AG04449 (cell line): Measurements from ENCODE around the gene GRAPL.
"Not testable (repeated sequence)": the region's sequence is repeated elsewhere in the genome, so short reads cannot be mapped to it uniquely, and the experiment has no call there.

ENCODE experiments used
- CTCF ChIA-PET: fragments of 350-600 bp; formaldehyde crosslinking; extraction: SDS; loops from one replicate; lab custom pipeline; 2021; ENCODE audit warnings: antibody characterized with exemption; lab: Yijun Ruan, JAX
- POLR2A ChIA-PET: fragments of 400-600, 350-600 bp; formaldehyde crosslinking; extraction: SDS; loops from one replicate; lab custom pipeline; 2020; ENCODE audit warnings: antibody characterized with exemption, inconsistent platforms; lab: Yijun Ruan, JAX
- DNase-seq: peaks from one replicate; pipeline ENCODE4 v3.0.0-alpha.2; 2010; ENCODE audit warnings: low read depth, low spot score
- H3K4me3 ChIP-seq: 2 replicates; pipeline ENCODE4 v1.5.1; 2011; ENCODE audit warnings: low read depth, mild to moderate bottlenecking, control low read depth, low read length

Gene GRAPL

DNA sequence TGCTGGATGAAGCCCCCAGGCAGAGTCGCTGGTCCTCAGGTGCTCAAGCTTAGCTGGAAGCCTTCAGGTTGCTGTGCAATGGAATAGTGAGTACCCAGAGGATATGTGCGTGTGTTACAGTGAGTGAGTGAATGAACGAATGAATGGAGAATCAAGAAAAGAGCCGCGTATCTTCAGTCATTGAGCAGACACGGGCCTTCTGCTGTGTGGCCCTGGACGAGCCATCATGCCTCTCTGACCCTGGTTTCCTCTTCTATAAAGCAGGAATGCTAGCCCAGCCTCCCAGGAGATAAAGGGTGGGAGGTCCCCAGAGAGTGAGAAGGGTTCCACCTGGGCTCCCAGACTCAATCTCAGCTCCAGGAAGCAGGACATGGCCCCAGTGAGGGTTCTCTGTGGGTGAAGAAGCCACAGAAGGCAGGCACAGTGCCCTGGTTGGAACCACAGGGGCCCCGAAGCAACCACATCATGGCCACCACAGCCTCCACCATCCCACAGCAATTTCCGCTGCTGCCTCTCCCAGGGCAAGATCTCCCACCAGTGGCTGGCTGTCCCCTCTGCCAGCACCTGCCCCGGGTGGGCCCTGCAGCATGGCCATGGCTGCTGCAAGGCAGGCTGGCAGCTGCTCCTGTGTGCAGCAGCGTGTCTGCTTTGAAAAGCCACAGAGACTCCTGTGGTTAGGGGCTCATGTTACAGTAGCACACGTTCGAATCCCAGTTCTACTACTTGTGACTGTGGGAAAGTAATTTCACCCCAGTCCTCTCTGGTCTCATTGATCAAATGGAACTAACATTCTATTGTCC is 34.1 kb downstream of the GRAPL start:
- H3K4me3 ChIP-seq, DNase-seq, CTCF ChIA-PET, POLR2A ChIA-PET: not testable (repeated sequence)

DNA sequence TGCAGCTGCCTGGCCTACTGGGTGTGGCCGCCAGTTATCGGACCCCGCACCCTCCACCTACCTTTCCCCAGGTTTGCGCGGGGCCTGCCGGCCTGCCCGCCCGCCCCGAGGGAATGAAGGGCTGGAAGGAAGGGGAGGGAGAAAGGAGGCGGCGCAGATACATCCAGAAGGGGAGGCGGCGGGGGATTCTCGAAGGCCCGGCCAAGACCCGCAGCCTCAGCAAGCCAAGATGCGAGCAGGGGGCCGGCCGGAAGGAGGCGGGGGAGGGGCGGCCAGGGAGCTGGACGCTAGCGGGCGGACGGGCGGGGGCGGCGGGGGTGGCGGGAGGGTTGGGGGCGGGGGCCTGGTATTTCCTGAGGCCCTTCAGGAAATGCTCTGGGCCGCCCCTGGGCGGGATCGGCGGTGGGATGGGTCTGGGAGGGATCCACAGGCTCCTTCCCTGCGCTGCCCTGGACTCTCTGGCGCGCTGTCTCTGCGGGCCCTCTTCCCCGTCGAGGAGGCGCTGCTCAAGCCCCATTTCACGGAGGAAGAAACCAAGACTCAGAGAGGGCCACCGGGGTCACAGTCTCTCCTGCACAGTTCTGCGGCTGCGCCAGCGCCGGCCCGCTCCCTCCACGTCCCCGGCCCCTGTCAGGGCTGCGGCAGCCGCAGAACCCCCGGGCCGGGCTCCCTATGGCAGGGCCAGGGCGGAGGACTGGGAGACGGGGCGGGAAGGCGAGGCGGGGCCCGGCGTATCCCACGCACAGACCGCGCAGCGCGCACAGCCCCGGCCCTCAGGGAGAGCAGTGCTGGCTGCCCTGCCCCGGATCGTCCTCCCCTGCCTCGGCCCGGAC is 35.2 kb downstream of the GRAPL start:
- DNase-seq, H3K4me3 ChIP-seq, POLR2A ChIA-PET, CTCF ChIA-PET: not testable (repeated sequence)

DNA sequence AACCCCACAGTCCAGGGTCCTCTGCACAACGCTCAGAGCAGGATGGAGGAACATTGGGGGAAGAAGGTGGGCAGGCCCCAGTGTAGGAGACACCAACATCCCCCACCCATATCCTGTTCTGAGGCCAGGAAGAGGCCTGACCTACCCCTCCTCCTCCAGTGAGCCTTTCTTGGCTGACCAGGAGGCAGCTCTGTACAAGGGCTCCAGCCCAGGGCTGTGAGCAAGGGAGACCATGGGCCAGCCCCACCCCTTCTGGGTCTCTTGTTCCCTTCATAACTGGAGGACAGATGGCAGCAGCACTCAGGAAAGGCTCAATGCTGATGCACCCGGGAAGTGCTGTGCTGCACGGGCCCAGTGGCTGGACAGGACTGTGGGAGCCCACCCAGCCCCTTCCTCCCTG is 47.0 kb downstream of the GRAPL start:
- H3K4me3 ChIP-seq, POLR2A ChIA-PET, DNase-seq, CTCF ChIA-PET: not testable (repeated sequence)

DNA sequence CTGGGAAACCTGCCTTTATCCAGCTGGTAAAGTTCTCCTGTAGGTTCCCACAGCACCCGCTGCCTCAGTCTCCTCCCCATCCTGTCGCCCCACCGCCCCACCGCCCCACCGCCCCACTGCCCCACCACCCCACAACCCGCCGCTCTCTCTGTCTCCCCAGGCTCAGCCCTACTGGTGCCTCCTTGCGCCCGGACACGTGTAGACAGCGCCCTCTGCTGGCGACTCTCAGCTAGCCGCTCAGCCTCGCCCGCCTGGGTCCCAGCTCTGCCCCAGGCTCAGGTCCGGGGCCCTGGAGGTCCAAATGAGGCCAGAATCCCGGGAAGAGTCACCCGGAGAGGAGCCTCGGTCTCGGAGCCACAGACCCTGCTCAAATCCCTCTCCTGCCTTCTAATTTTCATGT is 48.0 kb downstream of the GRAPL start:
- DNase-seq, CTCF ChIA-PET, H3K4me3 ChIP-seq, POLR2A ChIA-PET: not testable (repeated sequence)

DNA sequence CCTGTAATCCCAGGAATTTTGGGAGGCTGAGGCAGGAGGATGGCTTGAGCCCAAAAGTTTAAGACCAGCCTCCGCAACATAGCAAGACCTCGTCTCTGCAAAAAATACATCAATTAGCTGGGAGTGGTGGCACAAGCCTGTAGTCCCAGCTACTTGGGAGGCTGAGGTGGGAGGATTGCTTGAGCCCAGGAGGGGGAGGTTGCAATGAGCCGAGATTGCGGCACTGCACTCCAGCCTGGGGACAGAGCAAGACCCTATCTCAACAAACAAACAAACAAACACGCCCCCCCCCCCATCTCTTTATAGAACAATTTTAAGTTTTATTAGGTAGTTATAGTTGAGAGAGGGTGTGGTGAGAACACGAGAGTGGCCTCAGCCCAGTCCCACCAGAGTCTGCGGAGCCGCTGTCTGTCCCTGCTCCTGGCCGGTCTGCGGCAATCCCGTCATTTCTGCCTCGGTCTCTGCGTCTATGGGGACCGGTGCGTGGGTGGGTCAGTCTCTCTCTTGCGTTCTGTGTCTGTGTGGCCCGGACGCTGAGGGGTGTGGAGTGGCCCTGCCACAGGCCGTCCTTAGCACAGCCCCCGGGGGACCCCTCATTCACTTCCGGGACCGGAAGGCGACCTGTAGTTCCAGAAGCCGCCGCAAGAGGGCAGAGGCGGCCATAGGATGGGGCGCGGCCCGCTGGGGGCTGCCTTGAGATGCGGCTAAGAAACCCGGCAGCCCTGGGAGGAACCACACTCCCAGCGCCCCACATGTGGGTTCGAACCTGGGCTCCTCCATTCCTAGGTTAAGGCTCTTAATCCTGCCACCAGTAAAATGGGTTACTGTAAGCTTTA is 53.9 kb downstream of the GRAPL start:
- H3K4me3 ChIP-seq, CTCF ChIA-PET, DNase-seq, POLR2A ChIA-PET: not testable (repeated sequence)

DNA sequence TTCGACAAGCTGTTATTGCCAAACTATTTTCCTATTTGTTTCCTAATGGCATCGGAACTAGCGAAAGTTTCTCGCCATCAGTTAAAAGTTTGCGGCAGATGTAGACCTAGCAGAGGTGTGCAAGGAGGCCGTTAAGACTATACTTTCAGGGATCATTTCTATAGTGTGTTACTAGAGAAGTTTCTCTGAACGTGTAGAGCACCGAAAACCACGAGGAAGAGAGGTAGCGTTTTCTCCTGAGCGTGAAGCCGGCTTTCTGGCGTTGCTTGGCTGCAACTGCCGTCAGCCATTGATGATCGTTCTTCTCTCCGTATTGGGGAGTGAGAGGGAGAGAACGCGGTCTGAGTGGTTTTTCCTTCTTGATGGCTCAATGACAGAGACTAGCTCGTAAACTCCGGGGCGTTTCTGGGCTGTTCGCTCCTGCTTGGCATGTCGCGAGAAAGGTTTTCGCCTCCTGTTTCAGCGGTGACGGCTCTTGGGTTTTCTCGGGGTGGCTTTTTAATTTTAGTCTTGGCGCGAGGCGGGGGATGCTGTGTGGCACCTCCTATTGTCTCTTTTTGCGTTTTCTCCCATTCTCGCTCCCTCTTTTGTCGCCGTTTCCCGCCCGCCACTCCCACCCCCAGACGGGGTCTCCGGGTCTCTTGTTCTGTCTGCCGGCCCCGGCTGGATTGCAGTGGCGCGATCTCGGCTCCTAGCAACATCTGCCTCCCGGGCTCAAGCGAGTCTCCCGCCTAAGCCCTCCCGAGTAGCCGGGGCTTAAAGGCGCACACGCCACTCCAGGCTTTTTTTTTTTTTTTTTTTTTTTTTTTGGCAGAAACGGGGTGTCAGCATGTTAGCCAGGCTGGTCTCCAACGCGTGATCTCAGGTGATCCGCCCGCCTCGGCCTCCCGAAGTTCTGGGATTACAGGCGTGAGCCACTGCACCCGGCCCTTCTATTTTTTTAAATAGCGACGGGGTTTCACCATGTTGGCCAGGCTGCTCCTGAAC is 60.8 kb downstream of the GRAPL start:
- CTCF ChIA-PET, H3K4me3 ChIP-seq, DNase-seq, POLR2A ChIA-PET: not testable (repeated sequence)

DNA sequence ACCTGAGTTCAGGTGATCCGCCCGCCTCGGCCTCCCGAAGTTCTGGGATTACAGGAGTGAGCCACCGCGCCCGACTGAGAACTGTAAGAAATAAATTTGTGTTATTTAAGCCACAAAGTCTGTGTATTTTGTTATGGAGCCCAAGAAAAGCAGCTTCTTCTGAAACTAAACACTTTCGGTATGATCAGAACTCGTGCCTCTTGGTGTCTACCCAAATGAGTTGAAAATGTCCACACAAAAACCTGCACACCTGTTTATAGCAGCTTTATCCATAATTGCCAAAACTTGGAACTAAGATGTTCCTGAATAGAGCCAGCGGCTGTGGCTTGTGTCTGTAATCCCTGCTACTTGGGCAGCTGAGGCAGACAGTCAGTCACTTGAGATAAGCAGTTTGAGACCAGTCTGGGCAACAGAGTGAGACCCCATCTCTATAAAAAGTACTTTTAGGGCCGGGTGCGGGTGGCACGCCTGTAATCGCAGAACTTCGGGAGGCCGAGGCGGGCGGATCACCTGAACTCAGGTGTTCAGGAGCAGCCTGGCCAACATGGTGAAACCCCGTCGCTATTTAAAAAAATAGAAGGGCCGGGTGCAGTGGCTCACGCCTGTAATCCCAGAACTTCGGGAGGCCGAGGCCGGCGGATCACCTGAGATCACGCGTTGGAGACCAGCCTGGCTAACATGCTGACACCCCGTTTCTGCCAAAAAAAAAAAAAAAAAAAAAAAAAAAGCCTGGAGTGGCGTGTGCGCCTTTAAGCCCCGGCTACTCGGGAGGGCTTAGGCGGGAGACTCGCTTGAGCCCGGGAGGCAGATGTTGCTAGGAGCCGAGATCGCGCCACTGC is 61.7 kb downstream of the GRAPL start:
- POLR2A ChIA-PET, CTCF ChIA-PET, DNase-seq, H3K4me3 ChIP-seq: not testable (repeated sequence)

DNA sequence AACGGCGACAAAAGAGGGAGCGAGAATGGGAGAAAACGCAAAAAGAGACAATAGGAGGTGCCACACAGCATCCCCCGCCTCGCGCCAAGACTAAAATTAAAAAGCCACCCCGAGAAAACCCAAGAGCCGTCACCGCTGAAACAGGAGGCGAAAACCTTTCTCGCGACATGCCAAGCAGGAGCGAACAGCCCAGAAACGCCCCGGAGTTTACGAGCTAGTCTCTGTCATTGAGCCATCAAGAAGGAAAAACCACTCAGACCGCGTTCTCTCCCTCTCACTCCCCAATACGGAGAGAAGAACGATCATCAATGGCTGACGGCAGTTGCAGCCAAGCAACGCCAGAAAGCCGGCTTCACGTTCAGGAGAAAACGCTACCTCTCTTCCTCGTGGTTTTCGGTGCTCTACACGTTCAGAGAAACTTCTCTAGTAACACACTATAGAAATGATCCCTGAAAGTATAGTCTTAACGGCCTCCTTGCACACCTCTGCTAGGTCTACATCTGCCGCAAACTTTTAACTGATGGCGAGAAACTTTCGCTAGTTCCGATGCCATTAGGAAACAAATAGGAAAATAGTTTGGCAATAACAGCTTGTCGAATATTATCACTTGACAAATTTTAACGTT is 62.5 kb downstream of the GRAPL start:
- CTCF ChIA-PET, DNase-seq, POLR2A ChIA-PET: not testable (repeated sequence)

DNA sequence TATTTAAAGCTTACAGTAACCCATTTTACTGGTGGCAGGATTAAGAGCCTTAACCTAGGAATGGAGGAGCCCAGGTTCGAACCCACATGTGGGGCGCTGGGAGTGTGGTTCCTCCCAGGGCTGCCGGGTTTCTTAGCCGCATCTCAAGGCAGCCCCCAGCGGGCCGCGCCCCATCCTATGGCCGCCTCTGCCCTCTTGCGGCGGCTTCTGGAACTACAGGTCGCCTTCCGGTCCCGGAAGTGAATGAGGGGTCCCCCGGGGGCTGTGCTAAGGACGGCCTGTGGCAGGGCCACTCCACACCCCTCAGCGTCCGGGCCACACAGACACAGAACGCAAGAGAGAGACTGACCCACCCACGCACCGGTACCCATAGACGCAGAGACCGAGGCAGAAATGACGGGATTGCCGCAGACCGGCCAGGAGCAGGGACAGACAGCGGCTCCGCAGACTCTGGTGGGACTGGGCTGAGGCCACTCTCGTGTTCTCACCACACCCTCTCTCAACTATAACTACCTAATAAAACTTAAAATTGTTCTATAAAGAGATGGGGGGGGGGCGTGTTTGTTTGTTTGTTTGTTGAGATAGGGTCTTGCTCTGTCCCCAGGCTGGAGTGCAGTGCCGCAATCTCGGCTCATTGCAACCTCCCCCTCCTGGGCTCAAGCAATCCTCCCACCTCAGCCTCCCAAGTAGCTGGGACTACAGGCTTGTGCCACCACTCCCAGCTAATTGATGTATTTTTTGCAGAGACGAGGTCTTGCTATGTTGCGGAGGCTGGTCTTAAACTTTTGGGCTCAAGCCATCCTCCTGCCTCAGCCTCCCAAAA is 69.2 kb downstream of the GRAPL start:
- H3K4me3 ChIP-seq, CTCF ChIA-PET, DNase-seq, POLR2A ChIA-PET: not testable (repeated sequence)

More for the DNA sequence above, 62.5 kb downstream of the GRAPL start:
- H3K4me3 ChIP-seq: not testable (repeated sequence)

DNA sequence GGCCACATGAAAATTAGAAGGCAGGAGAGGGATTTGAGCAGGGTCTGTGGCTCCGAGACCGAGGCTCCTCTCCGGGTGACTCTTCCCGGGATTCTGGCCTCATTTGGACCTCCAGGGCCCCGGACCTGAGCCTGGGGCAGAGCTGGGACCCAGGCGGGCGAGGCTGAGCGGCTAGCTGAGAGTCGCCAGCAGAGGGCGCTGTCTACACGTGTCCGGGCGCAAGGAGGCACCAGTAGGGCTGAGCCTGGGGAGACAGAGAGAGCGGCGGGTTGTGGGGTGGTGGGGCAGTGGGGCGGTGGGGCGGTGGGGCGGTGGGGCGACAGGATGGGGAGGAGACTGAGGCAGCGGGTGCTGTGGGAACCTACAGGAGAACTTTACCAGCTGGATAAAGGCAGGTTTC is 75.1 kb downstream of the GRAPL start:
- DNase-seq, CTCF ChIA-PET, POLR2A ChIA-PET, H3K4me3 ChIP-seq: not testable (repeated sequence)

DNA sequence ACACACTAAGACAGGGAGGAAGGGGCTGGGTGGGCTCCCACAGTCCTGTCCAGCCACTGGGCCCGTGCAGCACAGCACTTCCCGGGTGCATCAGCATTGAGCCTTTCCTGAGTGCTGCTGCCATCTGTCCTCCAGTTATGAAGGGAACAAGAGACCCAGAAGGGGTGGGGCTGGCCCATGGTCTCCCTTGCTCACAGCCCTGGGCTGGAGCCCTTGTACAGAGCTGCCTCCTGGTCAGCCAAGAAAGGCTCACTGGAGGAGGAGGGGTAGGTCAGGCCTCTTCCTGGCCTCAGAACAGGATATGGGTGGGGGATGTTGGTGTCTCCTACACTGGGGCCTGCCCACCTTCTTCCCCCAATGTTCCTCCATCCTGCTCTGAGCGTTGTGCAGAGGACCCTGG is 76.0 kb downstream of the GRAPL start:
- DNase-seq, POLR2A ChIA-PET, H3K4me3 ChIP-seq, CTCF ChIA-PET: not testable (repeated sequence)
